ENCODE measurements around the gene MEOX1. TPM values are rescaled to one million over a fixed set of nuclear protein-coding genes. Genes with fewer than 3 reads are reported as not detected.
A peak's percentile ranks its signal among the peaks of the same experiment; 100 is the strongest.

MEOX1 gene
- total and polyA plus RNA-seq, 2 of the 13 experiments (the other 11 are each of a cell fraction or from before 2014, with no cell fraction given): not detected

- no peak for TF ChIP-seq ZNF20 (CRISPR knock-in tag; IDR thresholded peaks at IDR 0.05)
- TF ChIP-seq CHCHD3 (CRISPR knock-in tag; IDR thresholded peaks at IDR 0.05): no peak
- 0 out of 2 replicates have a peak, but pooled peaks have one; percentile 35 for TF ChIP-seq UBTF (CRISPR knock-in tag; IDR thresholded peaks at IDR 0.05)
- TF ChIP-seq TCF7L2 (IDR thresholded peaks at IDR 0.05; ENCODE audit: low read depth, low read length): no peak
- TF ChIP-seq POLR2G (IDR thresholded peaks at IDR 0.05; ENCODE audit: low read depth, low read length): no peak
- peak; percentile 94 for TF ChIP-seq ZMYM2 (CRISPR knock-in tag; IDR thresholded peaks at IDR 0.05)
- TF ChIP-seq NRL (CRISPR knock-in tag; IDR thresholded peaks at IDR 0.05; ENCODE audit: borderline replicate concordance): no peak
- 0 out of 2 replicates have a peak, but pooled peaks have one; percentile 10 for TF ChIP-seq GZF1 (CRISPR knock-in tag; IDR thresholded peaks at IDR 0.05)
- TF ChIP-seq SETDB1 (CRISPR knock-in tag; IDR thresholded peaks at IDR 0.05; ENCODE audit: borderline replicate concordance): no peak
- TF ChIP-seq ZNF468 (CRISPR knock-in tag; IDR thresholded peaks at IDR 0.05): no peak
- TF ChIP-seq ZFP36L1 (CRISPR knock-in tag; IDR thresholded peaks at IDR 0.05): no peak
- no peak for TF ChIP-seq ZBTB44 (CRISPR knock-in tag; IDR thresholded peaks at IDR 0.05)
- TF ChIP-seq PITX1 (CRISPR knock-in tag; IDR thresholded peaks at IDR 0.05): peak; percentile 60; the same call in 1 of the 2 replicates
- TF ChIP-seq SALL1 (CRISPR knock-in tag; IDR thresholded peaks at IDR 0.05): no peak
- no peak for TF ChIP-seq FOXK2 (IDR thresholded peaks at IDR 0.05)
- no peak for TF ChIP-seq GATAD2A (CRISPR knock-in tag; IDR thresholded peaks at IDR 0.05)
- no peak for TF ChIP-seq IKZF5 (CRISPR knock-in tag; IDR thresholded peaks at IDR 0.05)
- TF ChIP-seq BRCA1 (CRISPR knock-in tag; IDR thresholded peaks at IDR 0.05): no peak
- TF ChIP-seq AHDC1 (CRISPR knock-in tag; IDR thresholded peaks at IDR 0.05; ENCODE audit: borderline replicate concordance): no peak
- TF ChIP-seq ZNF275 (CRISPR knock-in tag; IDR thresholded peaks at IDR 0.05; ENCODE audit: borderline replicate concordance): no peak
These were observed 4.2 kb upstream of the MEOX1 start (continued) for GRCh38 chr17:43665937-43666236.
